ENCODE results near the gene GOLGA8R.
"Not testable (repeated sequence)": the region's sequence is repeated elsewhere in the genome, so short reads cannot be mapped to it uniquely, and the experiment has no call there.

Gene GOLGA8R, protein sequence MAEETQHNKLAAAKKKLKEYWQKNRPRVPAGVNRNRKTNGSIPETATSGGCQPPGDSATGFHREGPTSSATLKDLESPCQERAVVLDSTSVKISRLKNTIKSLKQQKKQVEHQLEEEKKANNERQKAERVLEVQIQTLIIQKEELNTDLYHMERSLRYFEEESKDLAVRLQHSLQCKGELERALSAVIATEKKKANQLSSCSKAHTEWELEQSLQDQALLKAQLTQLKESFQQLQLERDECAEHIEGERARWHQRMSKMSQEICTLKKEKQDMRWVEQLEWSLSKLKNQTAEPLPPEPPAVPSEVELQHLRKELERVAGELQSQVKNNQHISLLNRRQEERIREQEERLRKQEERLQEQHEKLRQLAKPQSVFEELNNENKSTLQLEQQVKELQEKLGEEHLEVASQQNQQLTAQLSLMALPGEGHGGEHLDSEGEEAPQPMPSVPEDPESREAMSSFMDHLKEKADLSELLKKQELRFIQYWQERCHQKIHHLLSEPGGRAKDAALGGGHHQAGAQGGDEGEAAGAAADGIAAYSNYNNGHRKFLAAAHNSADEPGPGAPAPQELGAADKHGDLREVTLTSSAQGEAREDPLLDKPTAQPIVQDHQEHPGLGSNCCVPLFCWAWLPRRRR

DNA sequence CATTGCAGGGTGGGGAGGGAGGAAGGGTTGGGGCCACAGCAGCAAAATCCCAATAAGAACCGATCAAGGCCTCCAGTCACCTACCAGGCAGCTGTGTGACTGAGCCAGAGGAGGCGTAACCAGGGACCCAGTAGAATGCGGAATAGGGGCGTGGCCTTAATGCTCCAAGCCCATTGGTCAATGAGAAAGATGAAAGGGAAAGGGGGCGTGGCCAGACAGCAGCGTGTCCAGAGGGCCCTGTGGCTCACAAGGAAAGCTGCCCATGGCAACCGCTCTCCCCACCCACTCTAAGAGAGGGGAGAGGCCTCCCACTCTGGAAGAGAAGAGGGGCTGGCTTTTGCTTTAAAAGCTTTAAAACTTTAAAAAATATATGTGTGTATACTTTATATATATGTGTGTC lies at the start of gene GOLGA8R:
TSS of gene GOLGA8R (minus strand) at position 101 of the 400 bp plus-strand sequence. CDS start at position 3, 98 bp downstream.
- DNase-seq, result not testable (repeated sequence)

DNA sequence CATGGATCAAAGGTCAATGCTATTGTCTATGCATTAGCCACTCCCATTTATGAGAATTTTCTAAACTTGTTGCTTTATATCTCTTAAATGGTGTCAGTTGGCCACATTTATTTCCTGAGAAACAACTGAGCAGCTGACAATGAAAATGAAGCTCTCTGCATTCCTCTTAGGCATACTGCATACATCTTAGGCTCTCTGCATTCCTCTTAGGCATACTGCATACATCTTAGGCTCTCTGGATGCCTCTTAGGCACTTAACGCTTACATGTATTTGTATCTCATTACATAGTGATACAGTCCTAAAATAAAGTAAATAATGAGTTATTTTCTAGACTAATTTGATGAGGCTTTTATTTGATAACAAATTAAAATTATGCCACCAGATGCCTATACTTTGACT lies 49.8 kb upstream of the GOLGA8R start:
- not testable (repeated sequence) for DNase-seq

DNA sequence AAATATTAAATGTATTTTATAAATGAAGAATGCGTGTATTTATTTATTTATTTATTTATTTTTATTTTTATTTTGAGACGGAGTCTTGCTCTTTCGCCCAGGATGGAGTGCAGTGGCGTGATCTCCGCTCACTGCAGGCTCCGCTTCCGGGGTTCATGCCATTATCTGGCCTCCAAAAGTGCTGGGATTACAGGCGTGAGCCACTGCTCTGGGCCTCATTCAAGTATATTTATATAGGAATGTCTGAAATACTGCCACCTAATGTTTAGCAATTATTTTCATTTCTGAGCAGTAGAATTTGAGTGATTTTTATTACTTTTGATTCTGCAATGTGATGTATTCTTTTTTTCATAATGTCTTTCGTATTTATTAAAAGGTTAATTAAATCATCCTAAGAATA lies 48.1 kb upstream of the GOLGA8R start:
- DNase-seq, result not testable (repeated sequence)

DNA sequence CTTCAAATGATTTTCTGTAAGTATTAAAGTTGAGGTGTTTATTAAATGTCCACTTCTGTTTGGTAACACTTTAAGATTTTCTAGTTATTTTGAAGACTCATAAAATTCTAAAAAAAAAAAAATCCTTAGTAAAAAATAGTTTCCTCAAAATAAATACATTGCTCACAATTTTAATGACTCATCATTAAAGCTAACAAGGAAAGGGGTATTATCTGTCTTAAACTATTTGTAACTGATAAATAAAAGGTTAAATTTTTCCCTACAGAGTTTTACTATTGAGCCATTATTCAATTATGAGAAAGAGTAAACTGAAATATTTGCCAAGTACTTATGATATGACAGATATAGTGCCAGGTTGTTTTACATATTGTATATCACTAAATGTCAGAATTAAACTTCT lies 38.6 kb upstream of the GOLGA8R start:
- DNase-seq, result not testable (repeated sequence)

DNA sequence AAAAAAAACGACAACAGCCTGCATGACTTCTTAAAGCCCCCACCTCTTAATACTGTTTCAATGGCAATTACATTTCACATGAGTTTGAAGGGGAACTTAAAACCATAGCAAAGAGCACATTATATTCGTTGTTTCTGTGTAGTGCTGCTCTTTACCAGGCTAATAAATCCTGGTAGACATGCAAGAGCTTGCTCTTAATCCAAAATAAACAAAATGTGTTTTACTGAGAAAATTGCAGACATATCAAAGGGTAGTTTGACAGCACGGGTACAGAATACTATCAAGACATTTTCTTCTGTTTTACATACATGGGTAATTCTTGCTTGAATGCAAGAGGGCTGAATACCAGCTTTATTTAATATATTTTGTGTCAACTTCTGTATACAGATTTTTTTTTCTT lies 24.3 kb upstream of the GOLGA8R start:
- not testable (repeated sequence) for DNase-seq

DNA sequence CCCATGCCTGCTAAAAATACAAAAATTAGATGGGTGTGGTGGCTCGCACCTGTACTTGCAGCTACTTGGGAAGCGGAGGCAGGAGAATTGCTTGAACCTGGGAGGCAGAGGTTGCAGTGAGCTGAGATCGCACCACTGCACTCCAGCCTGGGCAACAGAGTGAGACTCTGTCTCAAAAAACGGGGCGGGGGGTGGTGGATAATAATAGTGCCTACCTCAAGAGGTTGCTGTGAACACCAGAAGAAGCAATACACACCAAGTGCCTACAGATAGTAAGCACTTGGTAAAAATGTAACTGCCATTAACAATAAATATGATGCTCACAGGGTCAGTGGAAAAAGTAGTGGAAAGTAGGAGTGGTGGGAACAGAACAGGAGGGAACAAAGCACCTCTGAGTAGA lies 21.8 kb upstream of the GOLGA8R start:
- DNase-seq, result not testable (repeated sequence)

DNA sequence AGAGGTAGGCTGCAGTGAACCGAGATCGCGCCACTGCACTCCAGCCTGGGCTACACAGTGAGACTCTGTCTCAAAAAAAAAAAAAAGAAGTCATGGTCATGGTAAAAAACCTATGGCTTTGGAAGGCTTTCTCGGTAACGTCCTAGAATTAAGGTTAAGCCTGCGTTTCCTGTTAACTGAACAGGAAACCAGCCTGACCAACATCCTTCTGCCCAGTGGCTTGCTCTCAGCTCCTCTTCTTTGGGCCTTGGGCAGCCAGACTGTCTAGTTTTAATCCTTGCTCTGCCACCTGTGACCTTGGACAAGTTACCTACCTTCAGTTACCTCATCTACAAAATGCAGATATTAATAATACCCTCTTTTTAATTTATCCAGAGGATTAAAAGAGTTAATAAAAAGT lies 6.7 kb upstream of the GOLGA8R start:
- DNase-seq, result not testable (repeated sequence)

DNA sequence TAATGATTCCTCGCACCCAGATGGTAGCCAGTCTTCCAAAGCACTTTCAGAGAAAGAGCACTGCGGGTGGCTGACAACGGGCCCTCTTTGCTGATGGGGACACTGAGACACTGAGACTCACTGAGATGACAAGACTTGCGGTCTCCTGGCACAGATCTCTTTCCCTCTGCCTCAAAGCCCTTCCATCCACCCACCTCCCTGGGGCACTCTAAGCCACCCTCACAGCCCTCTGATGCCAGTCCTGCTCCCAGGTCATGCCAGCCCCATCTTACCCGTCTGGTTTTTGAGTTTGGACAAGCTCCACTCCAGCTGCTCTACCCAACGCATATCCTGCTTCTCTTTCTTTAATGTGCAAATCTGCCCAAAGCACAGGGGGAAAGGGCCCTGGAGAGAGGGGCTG lies 6.4 kb downstream of the GOLGA8R start:
- not testable (repeated sequence) for DNase-seq

DNA sequence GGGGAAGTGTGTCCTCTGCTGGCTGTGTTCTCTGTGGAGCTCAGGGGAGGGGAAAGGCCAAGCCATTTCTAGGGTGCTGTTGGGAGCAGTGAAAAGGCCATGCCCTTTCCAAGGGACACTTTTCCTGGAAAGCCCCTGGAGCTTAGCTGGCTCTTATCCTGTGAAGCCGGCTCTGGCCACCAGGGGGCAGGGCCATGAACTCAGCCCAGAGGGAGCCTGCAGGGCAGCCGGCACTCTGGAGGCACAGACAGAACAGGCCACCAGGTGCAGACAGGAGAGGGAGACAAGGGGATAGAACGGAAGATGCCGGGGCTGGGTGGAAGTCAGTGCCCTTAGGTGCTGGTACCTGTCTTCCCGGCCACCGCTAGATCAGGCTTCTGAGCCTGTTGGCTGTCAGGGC lies 15.1 kb downstream of the GOLGA8R start:
- DNase-seq, result peak; percentile 74

DNA sequence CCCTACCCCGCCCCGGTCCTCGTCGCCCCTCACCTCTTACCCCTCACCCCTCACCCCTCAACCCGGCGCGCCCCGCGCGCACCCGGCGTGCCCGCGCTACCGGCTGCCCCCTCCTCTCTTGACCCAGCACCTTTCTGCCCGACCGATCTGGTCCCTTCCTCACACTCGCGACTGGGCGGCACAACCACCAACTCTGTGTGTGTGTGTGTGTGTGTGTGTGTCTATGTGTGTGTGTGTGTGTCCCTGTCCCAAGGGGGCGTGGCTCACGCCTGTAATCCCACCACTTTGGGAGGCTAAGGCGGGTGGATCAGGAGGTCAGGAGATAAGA lies 20.4 kb downstream of the GOLGA8R start:
- DNase-seq, result not testable (repeated sequence)

DNA sequence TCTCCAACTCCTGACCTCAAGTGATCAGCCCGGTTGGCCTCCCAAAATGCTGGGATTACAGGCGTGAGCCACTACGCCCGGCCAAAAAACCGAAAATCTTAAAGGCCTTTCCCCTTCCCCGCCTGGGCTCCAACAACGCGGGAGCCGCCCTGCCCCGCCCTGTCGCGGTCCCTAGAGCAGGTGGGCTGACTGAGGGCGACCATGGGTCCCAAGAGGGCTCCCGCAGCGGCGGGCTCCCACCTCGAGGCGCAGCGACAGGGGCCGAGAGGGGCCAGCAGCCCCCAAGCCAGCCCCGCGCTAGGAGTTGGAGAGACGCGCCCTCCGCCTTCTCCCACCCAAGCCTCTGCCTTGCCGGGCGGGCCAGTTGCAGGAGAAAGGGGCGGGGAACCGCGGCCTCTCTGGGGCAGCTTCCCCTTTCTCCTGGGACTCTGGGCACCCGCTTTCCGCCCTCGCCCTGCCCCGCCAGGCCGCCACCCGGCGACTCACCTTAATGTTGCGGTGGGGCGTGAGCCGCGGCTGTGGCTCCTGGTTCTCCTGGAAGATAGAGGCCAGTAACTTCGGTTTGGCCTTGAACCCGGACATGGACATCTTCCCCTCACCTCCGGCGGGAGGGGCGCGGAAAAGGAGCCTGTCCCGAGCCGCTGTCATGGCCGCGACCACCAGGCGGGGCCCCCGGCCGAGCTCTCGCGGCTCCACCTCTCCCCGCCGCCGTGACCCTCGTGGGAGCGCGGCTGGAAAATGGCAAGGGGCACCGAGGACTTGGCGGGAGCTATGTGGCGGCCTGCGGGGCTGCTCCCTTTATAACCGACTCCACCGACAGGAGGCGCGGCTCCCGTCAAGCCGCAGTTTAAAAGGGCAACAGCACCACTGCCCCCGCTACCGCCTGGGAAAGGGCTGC lies 21.0 kb downstream of the GOLGA8R start, which contains the start of gene CHRFAM7A:
TSS of gene CHRFAM7A (minus strand) at position 775 of the 898 bp plus-strand sequence. CDS start 10,189 bp downstream, outside the sequence.
- DNase-seq, result not testable (repeated sequence)

DNA sequence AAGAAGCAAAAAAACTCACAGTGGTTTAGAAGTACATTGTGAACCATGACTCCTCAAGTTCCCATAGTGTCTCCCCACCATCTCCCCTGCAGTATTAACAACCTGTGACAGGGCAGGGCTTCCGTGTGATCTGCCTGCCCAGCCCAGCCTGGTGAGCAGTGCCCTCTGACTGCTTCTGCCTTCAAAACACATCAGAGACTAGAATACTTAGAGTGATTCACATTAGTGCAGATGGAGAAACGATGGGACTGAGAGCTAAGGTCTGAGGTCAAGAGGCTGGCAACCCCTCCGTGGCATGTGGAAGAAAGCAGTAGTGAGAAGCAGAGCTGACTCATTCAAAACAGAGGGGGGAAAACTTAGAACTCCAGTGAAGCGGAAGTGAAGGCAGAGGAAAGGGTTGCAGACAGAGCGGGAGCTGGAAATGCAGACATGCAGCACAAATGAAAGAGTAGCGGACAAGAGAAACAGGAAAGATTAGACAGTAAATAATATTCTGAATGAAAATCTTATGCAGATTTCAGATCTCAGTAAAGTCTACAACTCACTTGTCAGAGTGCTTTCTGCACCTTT lies 27.7 kb downstream of the GOLGA8R start:
- not testable (repeated sequence) for DNase-seq

DNA sequence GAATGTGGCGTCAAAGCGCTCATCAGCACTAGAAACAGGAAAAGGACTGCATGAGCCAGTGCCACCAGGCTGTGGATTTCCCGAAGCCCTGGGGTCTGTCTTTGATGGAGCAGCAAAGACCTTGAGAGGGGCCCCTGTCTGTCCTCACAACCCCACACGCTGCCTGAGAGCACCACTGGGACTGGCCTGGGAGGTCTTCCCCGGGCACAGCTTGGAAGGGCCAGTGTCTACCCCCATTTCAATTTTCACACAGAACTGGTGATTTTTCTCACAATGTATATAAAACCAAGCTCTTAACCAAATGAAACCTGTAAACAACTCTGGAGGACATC lies 37.0 kb downstream of the GOLGA8R start:
- DNase-seq, result not testable (repeated sequence)

DNA sequence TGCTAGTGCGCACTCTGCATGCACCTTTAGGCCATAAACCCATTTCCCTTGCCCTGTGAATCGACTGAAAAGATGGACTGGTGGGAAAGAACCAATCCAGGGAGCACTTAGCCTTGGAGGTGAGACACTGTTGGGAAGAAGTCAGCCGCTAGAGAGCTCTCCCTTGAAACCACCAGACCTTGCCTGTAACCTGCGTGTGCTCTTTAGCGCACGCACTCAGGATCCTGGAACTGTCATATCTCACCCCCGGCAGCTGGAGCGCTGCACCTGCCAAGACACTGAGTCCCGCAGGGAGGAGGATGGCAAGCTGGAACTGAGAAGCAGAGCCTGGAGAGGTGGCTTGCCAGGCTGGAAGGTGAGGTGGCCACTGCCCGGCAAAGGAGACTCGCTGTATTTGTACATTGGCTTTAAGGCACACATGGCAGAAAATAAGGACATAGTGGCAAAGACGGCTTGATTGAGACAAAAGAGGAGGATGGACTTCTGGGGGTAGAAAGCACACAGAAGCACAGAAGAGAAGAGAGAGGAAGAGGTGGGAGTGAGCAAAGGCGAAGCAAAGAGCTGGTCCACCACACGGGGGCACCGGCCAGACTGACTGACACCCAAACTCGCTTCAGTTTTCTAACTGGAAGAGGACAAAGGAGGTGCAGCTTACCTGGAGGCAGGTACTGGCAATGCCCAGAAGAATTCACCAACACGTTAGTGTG lies 37.5 kb downstream of the GOLGA8R start:
- not testable (repeated sequence) for DNase-seq

DNA sequence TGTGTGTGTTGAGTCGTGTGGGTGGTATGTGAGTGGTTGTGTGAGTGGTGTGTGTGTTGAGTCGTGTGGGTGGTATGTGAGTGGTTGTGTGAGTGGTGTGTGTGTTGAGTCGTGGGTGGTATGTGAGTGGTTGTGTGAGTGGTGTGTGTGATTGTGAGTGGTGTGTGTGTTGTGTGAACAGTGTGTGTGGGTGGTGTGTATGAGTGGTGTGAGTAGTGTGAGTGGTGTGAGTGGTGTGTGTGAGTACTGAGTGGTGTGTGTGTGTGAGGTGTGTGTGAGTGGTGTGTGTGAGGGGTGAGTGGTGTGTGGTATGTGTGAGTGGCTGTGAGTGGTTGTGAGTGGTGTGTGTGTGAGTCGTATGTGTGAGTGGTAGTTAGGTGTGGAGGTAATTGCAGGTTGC lies 38.2 kb downstream of the GOLGA8R start:
- DNase-seq, result not testable (repeated sequence)

DNA sequence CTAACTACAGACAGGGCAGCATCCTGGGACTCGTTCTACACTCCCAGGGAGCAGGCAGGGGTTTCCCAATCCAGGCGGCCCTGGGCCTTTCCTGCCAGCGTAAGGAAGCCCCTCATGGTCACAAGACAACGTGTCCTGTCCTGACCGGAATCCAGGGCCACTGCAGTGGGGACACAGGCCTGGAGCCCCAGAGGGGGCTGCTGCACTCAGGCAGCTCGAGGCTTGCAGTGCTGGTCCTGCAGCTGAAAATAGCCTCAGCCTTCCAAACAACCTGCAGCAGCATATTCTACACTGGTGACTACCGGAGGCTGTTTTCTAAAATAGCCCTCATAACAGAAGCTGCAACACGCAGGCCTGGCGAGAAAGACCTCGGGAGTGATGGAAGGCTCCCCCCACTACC lies 39.2 kb downstream of the GOLGA8R start:
- DNase-seq, result not testable (repeated sequence)

DNA sequence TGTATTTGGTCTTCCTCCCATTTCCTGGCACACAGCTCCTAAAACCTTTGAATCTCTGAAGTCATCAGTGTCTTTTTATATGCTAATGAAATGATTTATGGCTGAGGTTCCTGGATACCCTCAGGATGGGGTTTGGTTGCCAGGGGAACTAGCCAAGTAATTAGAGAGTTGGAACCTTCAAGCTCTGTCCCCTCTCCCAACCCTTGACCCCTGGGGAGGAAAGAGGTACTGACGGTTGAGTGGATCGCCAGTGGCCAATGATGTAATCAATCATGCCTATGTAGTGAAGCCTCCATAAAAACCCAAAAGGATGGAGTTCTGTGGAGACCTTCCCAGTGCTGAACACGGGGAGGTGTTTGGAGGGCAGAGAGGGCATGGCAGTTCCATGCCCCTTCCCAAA lies 45.8 kb downstream of the GOLGA8R start:
- not testable (repeated sequence) for DNase-seq

DNA sequence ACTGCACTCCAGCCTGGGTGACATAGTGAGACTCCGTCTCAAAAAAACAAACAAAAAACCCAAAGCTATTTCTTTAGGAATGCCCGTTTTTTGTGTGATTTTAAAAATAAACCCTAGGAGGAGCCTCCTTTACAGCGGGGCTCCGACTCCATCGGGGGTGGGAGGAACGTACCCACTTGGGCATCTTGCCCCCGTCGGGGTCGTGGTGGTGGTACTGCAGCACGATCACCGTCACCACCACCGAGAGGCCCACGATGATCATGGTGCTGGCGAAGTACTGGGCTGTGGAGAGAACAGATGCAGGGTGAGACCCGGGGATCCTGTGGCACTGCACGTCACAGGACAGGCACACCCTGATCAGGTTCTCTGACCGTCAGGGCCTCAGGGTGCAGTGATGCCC lies 46.8 kb downstream of the GOLGA8R start:
- not testable (repeated sequence) for DNase-seq

DNA sequence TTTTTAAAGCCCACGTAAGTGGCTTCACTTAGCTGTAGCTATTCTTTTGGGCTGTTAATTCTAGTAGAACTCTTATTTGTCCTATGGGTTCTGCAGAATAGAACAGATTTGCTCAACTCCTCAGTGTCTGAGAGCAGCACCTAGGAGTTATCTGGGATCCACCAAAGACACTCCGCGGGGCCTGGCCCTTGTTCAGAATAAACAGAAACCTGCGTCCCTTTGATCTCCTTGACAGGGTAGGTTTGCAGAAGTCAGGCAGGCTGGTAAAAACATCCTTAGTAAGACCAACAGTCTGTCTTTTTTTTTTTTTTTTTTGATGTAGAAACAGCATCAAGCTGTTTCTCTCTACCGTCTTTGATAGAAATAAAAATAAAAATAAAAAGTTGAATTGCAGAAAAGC lies 52.7 kb downstream of the GOLGA8R start:
- DNase-seq, result not testable (repeated sequence)

DNA sequence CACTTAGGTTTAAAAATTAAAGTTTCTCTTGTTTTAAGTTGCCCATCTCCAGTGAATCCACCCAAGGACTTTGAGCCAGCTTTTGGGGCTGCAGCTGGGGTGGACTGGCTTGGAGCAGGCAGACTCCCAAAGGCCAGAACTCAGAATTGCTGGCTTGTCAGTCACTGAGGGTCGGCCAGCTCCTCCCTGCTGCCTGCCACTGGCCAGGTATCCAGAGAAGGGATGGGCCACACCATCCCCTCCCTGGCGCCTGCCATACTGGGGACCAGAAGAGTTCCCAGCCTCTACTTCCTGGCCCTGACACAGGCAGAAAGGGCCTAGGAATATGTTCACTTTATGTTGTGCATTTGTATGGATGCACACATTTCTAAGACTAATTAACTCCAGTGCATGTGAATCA lies 53.1 kb downstream of the GOLGA8R start:
- not testable (repeated sequence) for DNase-seq

DNA sequence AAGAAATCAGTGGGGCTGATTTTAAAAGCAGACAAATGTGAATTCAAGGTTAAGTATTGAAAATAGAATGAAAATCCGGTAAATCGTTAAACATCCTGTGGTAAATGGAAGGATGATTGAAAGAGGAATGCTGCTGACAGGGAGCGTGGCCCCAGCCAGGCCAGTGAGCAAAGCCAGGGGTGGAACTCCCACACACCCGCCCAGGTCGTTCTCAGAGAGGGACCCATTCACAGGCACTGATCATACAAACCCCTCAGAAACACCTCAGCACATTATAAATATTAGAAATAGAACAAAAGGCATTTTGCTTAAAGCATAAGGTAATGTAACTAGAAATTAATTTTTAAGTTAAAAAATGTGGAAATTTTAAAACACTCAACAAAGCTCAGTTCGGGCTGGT lies 59.0 kb downstream of the GOLGA8R start:
- not testable (repeated sequence) for DNase-seq
